DND-41 (cell line): ENCODE results near the gene TOP3B.

Experiments used
- ATAC-seq: fragments of 200-7000 bp; cut with Tn5 transposase; 3 replicates; pipeline ENCODE4 v1.9.1; 2021; ENCODE audit warnings: low read depth; ENCODE audit not compliant: insufficient read depth
- DNase-seq: peaks from one replicate; pipeline ENCODE4 v3.0.0-alpha.2; 2020
- H2AFZ ChIP-seq: 2 replicates; pipeline ENCODE4 v1.6.0; 2012; ENCODE audit warnings: low read depth, low read length
- H3K27ac ChIP-seq: 2 replicates; pipeline ENCODE4 v1.5.1; 2012; ENCODE audit warnings: low read length, inconsistent platforms
- H3K27me3 ChIP-seq: fragments of 200-600 bp; sonication (generic); 2 replicates; pipeline ENCODE4 v1.6.0; 2012; ENCODE audit warnings: low read length, mild to moderate bottlenecking, inconsistent platforms; ENCODE audit not compliant: insufficient read depth, poor library complexity
- H3K36me3 ChIP-seq: 2 replicates; pipeline ENCODE4 v1.5.1; 2012; ENCODE audit warnings: low read length, inconsistent platforms; ENCODE audit not compliant: insufficient read depth
- H3K4me1 ChIP-seq: 2 replicates; pipeline ENCODE4 v1.5.1; 2012; ENCODE audit warnings: mild to moderate bottlenecking, low read length; ENCODE audit not compliant: insufficient read depth
- H3K4me2 ChIP-seq: 2 replicates; pipeline ENCODE4 v1.6.0; 2012; ENCODE audit warnings: mild to moderate bottlenecking, moderate library complexity, low read length, inconsistent platforms; ENCODE audit not compliant: insufficient read depth
- H3K4me3 ChIP-seq, 2 experiments: fragments of 200-600 bp in 1 of 2; shearing (Covaris generic) in 1 of 2; 2 replicates each; pipeline ENCODE4 v1.5.1; 2012 to 2016; ENCODE audit warnings: inconsistent platforms in 2 of 2, low read length in 2 of 2, mild to moderate bottlenecking in 2 of 2, low read depth in 1 of 2, moderate library complexity in 1 of 2
- H3K79me2 ChIP-seq: 2 replicates; pipeline ENCODE4 v1.6.0; 2012; ENCODE audit warnings: low read length, inconsistent platforms; ENCODE audit not compliant: insufficient read depth
- H3K9ac ChIP-seq: 2 replicates; pipeline ENCODE4 v1.6.0; 2012; ENCODE audit warnings: low read depth, mild to moderate bottlenecking, inconsistent platforms, low read length, moderate library complexity
- H3K9me3 ChIP-seq: 2 replicates; pipeline ENCODE4 v1.5.1; 2012; ENCODE audit warnings: low read length, moderate library complexity, mild to moderate bottlenecking, inconsistent platforms; ENCODE audit not compliant: insufficient read depth, severe bottlenecking
- H4K20me1 ChIP-seq: 2 replicates; pipeline ENCODE4 v1.6.0; 2012; ENCODE audit warnings: low read length; ENCODE audit not compliant: insufficient read depth
- CTCF ChIP-seq: IDR thresholded peaks from 2 replicates; pipeline ENCODE4 v1.5.1; 2012; ENCODE audit warnings: borderline replicate concordance, low read length, moderate library complexity, mild to moderate bottlenecking; ENCODE audit not compliant: poor library complexity, severe bottlenecking; ENCODE audit errors: extremely low read depth
- EZH2 ChIP-seq: IDR thresholded peaks from 3 replicates; pipeline ENCODE4 v1.6.1; 2012; ENCODE audit warnings: borderline replicate concordance, low read depth, mild to moderate bottlenecking, moderate library complexity, low read length, inconsistent platforms; ENCODE audit not compliant: severe bottlenecking

The TOP3B gene

GRCh38 chr22:21938906-21939305 lies 43.7 kb downstream of the TOP3B start:
- no peak overlapping the region for H3K4me3 ChIP-seq

GRCh38 chr22:21938071-21938822 lies 44.3 kb downstream of the TOP3B start:
- DNase-seq (peak; percentile 94), ATAC-seq (peak; percentile 96)
- Histone ChIP-seq H3K27ac (peak overlapping the region; percentile 83), H3K36me3 (peaks cover 27% of the 10 kb centered on the region), H4K20me1 (no peaks in the 10 kb centered on the region), H3K27me3 (no peaks in the 10 kb centered on the region), H3K79me2 (no peaks in the 10 kb centered on the region), H3K9me3 (no peaks in the 10 kb centered on the region), H3K9ac (peak overlapping the region; percentile 66), H3K4me2 (peak overlapping the region; percentile 91), H2AFZ (peak overlapping the region; percentile 97), H3K4me3 (peak overlapping the region; percentile 19 to 68; a peak in 3 of 4 replicates), H3K4me1 (peaks cover 24% of the 10 kb centered on the region)
- TF ChIP-seq CTCF (peak; percentile 100), EZH2 (no peak)

More at GRCh38 chr22:21938906-21939305, 43.7 kb downstream of the TOP3B start:
- Histone ChIP-seq H3K27me3 (no peaks in the 10 kb centered on the region), H3K79me2 (no peaks in the 10 kb centered on the region), H2AFZ (peak overlapping the region; percentile 97), H3K4me2 (peak overlapping the region; percentile 91), H3K9me3 (no peaks in the 10 kb centered on the region), H3K9ac (peak overlapping the region; percentile 66; the same call in 1 of the 2 replicates), H3K27ac (peak overlapping the region; percentile 83), H3K4me1 (peaks cover 24% of the 10 kb centered on the region), H3K36me3 (peaks cover 20% of the 10 kb centered on the region), H4K20me1 (no peaks in the 10 kb centered on the region)
- DNase-seq (no peak), ATAC-seq (no peak)
- no peak for TF ChIP-seq EZH2
- no peak for TF ChIP-seq CTCF

- no peaks in the 10 kb centered on the region for H3K79me2 ChIP-seq
- peak overlapping the region; percentile 83 for H3K27ac ChIP-seq
- H3K27me3 ChIP-seq = no peaks in the 10 kb centered on the region
- H3K4me1 ChIP-seq = peaks cover 24% of the 10 kb centered on the region
- H2AFZ ChIP-seq = peak overlapping the region; percentile 97
- no peaks in the 10 kb centered on the region for H3K9me3 ChIP-seq
- no peak for DNase-seq
- H4K20me1 ChIP-seq = no peaks in the 10 kb centered on the region
- peaks cover 32% of the 10 kb centered on the region for H3K36me3 ChIP-seq
- H3K4me3 ChIP-seq = peak overlapping the region in 1 of 2 experiments; percentile 68; a peak in 2 of 4 replicates
- H3K4me2 ChIP-seq = peak overlapping the region; percentile 91
- H3K9ac ChIP-seq = peak overlapping the region; percentile 66
- TF ChIP-seq EZH2 = no peak
- no peak for TF ChIP-seq CTCF
- ATAC-seq = no peak
Measured at GRCh38 chr22:21937821-21938070, 44.8 kb downstream of the TOP3B start.
